HEK293 (cell line): ENCODE measurements around the gene TLL1.

ENCODE experiments used
- CTCF ChIA-PET: fragments of 350-600 bp; formaldehyde crosslinking; extraction: SDS; loops from one replicate; lab custom pipeline; 2021; ENCODE audit warnings: antibody characterized with exemption; lab: Yijun Ruan, JAX
- POLR2A ChIA-PET: fragments of 300-600 bp; formaldehyde crosslinking; extraction: SDS; loops from one replicate; lab custom pipeline; 2020; ENCODE audit warnings: antibody characterized with exemption, inconsistent platforms; lab: Yijun Ruan, JAX
- H3K27ac ChIP-seq: fragments of 200-500 bp; sonication (Bioruptor generic); 2 replicates; pipeline ENCODE4 v1.5.1; 2014; ENCODE audit warnings: low read depth, low read length, control low read depth, inconsistent platforms; ENCODE audit errors: extremely low read depth
- H3K36me3 ChIP-seq, 2 experiments: fragments of 200-500 bp in 1 of 2; sonication (Bioruptor generic) in 1 of 2; 1 replicate in 1 of 2; 2 replicates in 1 of 2; pipeline ENCODE4 v1.5.1; 2014 to 2017; ENCODE audit warnings: inconsistent platforms in 2 of 2, low read length in 2 of 2; ENCODE audit not compliant: control insufficient read depth in 2 of 2, insufficient read depth in 1 of 2
- H3K4me1 ChIP-seq: fragments of 200-500 bp; sonication (Bioruptor generic); 2 replicates; pipeline ENCODE4 v1.5.1; 2014; ENCODE audit warnings: mild to moderate bottlenecking, low read length, inconsistent platforms; ENCODE audit not compliant: control insufficient read depth, insufficient read depth
- H3K4me3 ChIP-seq: 2 replicates; pipeline ENCODE4 v1.5.1; 2011; ENCODE audit warnings: low read depth, mild to moderate bottlenecking, control low read depth, low read length, moderate library complexity
- H3K9me3 ChIP-seq: fragments of 200-500 bp; sonication (Bioruptor generic); 2 replicates; pipeline ENCODE4 v1.5.1; 2014; ENCODE audit warnings: low read depth, low read length, inconsistent platforms; ENCODE audit not compliant: control insufficient read depth, insufficient read depth
- BCL11A ChIP-seq: fragments of 450-650 bp; formaldehyde crosslinking; IDR thresholded peaks from 2 replicates; pipeline ENCODE4 v1.5.1; 2016; ENCODE audit warnings: low read depth, missing biosample characterization, missing genetic modification characterization
- FEZF1 ChIP-seq: fragments of 450-650 bp; formaldehyde crosslinking; IDR thresholded peaks from 2 replicates; pipeline ENCODE4 v1.5.1; 2016; ENCODE audit warnings: missing biosample characterization, missing genetic modification characterization
- KLF16 ChIP-seq: fragments of 450-650 bp; formaldehyde crosslinking; IDR thresholded peaks from 2 replicates; pipeline ENCODE4 v1.5.1; 2017; ENCODE audit warnings: missing biosample characterization, missing genetic modification characterization
- KLF7 ChIP-seq: fragments of 450-650 bp; formaldehyde crosslinking; IDR thresholded peaks from 2 replicates; pipeline ENCODE4 v1.5.1; 2016; ENCODE audit warnings: missing biosample characterization, missing genetic modification characterization, borderline replicate concordance
- OVOL3 ChIP-seq: fragments of 450-650 bp; formaldehyde crosslinking; IDR thresholded peaks from 2 replicates; pipeline ENCODE4 v1.5.1; 2016; ENCODE audit warnings: missing biosample characterization, missing genetic modification characterization
- REPIN1 ChIP-seq: fragments of 450-650 bp; formaldehyde crosslinking; IDR thresholded peaks from 2 replicates; pipeline ENCODE4 v1.5.1; 2017; ENCODE audit warnings: missing biosample characterization, missing genetic modification characterization, low read depth
- SALL2 ChIP-seq: fragments of 450-650 bp; formaldehyde crosslinking; IDR thresholded peaks from 2 replicates; pipeline ENCODE4 v1.5.0; 2017; ENCODE audit warnings: missing biosample characterization, mild to moderate bottlenecking, missing genetic modification characterization, borderline replicate concordance
- SETDB1 ChIP-seq: IDR thresholded peaks from one replicate; pipeline ENCODE4 v1.6.1; 2017; ENCODE audit warnings: mild to moderate bottlenecking, low read length, moderate library complexity, mixed read lengths; ENCODE audit not compliant: insufficient read length
- YY2 ChIP-seq: fragments of 450-650 bp; formaldehyde crosslinking; IDR thresholded peaks from 2 replicates; pipeline ENCODE4 v1.5.1; 2016; ENCODE audit warnings: missing biosample characterization, missing genetic modification characterization
- ZBTB48 ChIP-seq: fragments of 450-650 bp; formaldehyde crosslinking; IDR thresholded peaks from 2 replicates; pipeline ENCODE4 v1.5.1; 2016; ENCODE audit warnings: missing biosample characterization, missing genetic modification characterization
- ZNF169 ChIP-seq: fragments of 450-650 bp; formaldehyde crosslinking; IDR thresholded peaks from 2 replicates; pipeline ENCODE4 v1.5.1; 2016; ENCODE audit warnings: missing biosample characterization, missing genetic modification characterization
- ZNF174 ChIP-seq: fragments of 450-650 bp; formaldehyde crosslinking; IDR thresholded peaks from 2 replicates; pipeline ENCODE4 v1.5.0; 2017; ENCODE audit warnings: missing biosample characterization, mild to moderate bottlenecking, missing genetic modification characterization
- ZNF311 ChIP-seq: fragments of 450-650 bp; formaldehyde crosslinking; IDR thresholded peaks from 2 replicates; pipeline ENCODE4 v1.5.1; 2017; ENCODE audit warnings: missing biosample characterization, missing genetic modification characterization, borderline replicate concordance
- ZNF350 ChIP-seq: fragments of 450-650 bp; formaldehyde crosslinking; IDR thresholded peaks from 2 replicates; pipeline ENCODE4 v1.5.0; 2017; ENCODE audit warnings: missing biosample characterization, mild to moderate bottlenecking, missing genetic modification characterization
- ZNF48 ChIP-seq: fragments of 450-650 bp; formaldehyde crosslinking; IDR thresholded peaks from 2 replicates; pipeline ENCODE4 v1.5.1; 2016; ENCODE audit warnings: missing biosample characterization, missing genetic modification characterization
- ZNF600 ChIP-seq: fragments of 450-650 bp; formaldehyde crosslinking; IDR thresholded peaks from 2 replicates; pipeline ENCODE4 v1.5.1; 2016; ENCODE audit warnings: missing biosample characterization, missing genetic modification characterization
- ZNF654 ChIP-seq: fragments of 450-650 bp; formaldehyde crosslinking; IDR thresholded peaks from 2 replicates; pipeline ENCODE4 v1.5.1; 2016; ENCODE audit warnings: low read depth, missing biosample characterization, missing genetic modification characterization
- ZNF664 ChIP-seq: fragments of 450-650 bp; formaldehyde crosslinking; IDR thresholded peaks from 2 replicates; pipeline ENCODE4 v1.5.1; 2016; ENCODE audit warnings: missing biosample characterization, missing genetic modification characterization
- ZNF670 ChIP-seq: fragments of 450-650 bp; formaldehyde crosslinking; IDR thresholded peaks from 2 replicates; pipeline ENCODE4 v1.5.1; 2016; ENCODE audit warnings: missing biosample characterization, missing genetic modification characterization, low read depth
- ZNF677 ChIP-seq: fragments of 450-650 bp; IDR thresholded peaks from 2 replicates; pipeline ENCODE4 v1.5.0; 2018; ENCODE audit warnings: missing biosample characterization, mild to moderate bottlenecking, missing genetic modification characterization, moderate library complexity
- ZNF768 ChIP-seq: fragments of 450-650 bp; formaldehyde crosslinking; IDR thresholded peaks from 2 replicates; pipeline ENCODE4 v1.5.1; 2018; ENCODE audit warnings: missing biosample characterization, mild to moderate bottlenecking, missing genetic modification characterization
- ZNF785 ChIP-seq: fragments of 450-650 bp; formaldehyde crosslinking; IDR thresholded peaks from 2 replicates; pipeline ENCODE4 v1.5.1; 2016; ENCODE audit warnings: missing biosample characterization, missing genetic modification characterization
- ZNF843 ChIP-seq: fragments of 450-650 bp; formaldehyde crosslinking; IDR thresholded peaks from 2 replicates; pipeline ENCODE4 v1.5.1; 2016; ENCODE audit warnings: missing biosample characterization, missing genetic modification characterization
- ZXDB ChIP-seq: fragments of 450-650 bp; formaldehyde crosslinking; IDR thresholded peaks from 2 replicates; pipeline ENCODE4 v1.5.1; 2016; ENCODE audit warnings: missing biosample characterization, missing genetic modification characterization
- TF ChIP-seq, protein P1 (sequence below): fragments of 450-650 bp; IDR thresholded peaks from 2 replicates; pipeline ENCODE4 v1.5.1; 2018; ENCODE audit warnings: missing biosample characterization, missing genetic modification characterization
- TF ChIP-seq, protein P2 (sequence below): fragments of 450-650 bp; formaldehyde crosslinking; IDR thresholded peaks from 2 replicates; pipeline ENCODE4 v1.5.1; 2016; ENCODE audit warnings: missing biosample characterization, missing genetic modification characterization, borderline replicate concordance
- TF ChIP-seq, protein P3 (sequence below): fragments of 450-650 bp; formaldehyde crosslinking; IDR thresholded peaks from 2 replicates; pipeline ENCODE4 v1.5.1; 2016; ENCODE audit warnings: missing biosample characterization, missing genetic modification characterization
- TF ChIP-seq, protein P4 (sequence below): fragments of 450-650 bp; formaldehyde crosslinking; IDR thresholded peaks from 2 replicates; pipeline ENCODE4 v1.5.1; 2016; ENCODE audit warnings: missing biosample characterization, missing genetic modification characterization
- TF ChIP-seq, protein P5 (sequence below): fragments of 450-650 bp; formaldehyde crosslinking; IDR thresholded peaks from 2 replicates; pipeline ENCODE4 v1.5.1; 2016; ENCODE audit warnings: missing biosample characterization, missing genetic modification characterization

The TLL1 gene

DNA sequence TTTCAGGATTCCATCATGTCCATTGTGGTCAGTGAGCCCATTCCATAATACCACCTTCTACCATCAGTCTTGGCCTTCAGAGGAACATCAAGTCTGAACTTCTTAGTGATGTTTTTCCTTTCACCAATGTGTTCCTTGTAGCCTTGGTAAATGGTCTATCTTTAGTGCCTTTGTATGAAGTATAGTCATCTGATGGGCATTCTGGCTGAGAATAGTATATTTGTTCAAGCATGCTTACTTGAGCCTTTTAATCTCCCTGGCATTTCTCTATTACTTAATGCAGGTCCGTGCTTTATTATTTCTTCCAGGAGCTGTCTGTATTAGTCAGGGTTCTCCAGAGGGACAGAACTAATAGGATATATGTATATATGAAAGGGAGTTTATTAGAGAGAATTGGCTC lies 99.7 kb downstream of the TLL1 start:
- no peaks in the 10 kb centered on the region for H3K4me1 ChIP-seq
- TF ChIP-seq YY2 (tag by site-specific recombination) = no peak
- TF ChIP-seq SALL2 (tag by site-specific recombination) = no peak
- TF ChIP-seq, protein P1, sequence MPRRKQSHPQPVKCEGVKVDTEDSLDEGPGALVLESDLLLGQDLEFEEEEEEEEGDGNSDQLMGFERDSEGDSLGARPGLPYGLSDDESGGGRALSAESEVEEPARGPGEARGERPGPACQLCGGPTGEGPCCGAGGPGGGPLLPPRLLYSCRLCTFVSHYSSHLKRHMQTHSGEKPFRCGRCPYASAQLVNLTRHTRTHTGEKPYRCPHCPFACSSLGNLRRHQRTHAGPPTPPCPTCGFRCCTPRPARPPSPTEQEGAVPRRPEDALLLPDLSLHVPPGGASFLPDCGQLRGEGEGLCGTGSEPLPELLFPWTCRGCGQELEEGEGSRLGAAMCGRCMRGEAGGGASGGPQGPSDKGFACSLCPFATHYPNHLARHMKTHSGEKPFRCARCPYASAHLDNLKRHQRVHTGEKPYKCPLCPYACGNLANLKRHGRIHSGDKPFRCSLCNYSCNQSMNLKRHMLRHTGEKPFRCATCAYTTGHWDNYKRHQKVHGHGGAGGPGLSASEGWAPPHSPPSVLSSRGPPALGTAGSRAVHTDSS (tag by site-specific recombination) = no peak
- TF ChIP-seq ZNF654 (tag by site-specific recombination) = no peak
- no peak for TF ChIP-seq ZNF768 (tag by site-specific recombination)
- no peak for TF ChIP-seq ZNF350 (tag by site-specific recombination)
- TF ChIP-seq KLF16 = no peak
- no peak for TF ChIP-seq ZNF169 (tag by site-specific recombination)
- no peak for TF ChIP-seq ZNF174 (tag by site-specific recombination)
- TF ChIP-seq, protein P2, sequence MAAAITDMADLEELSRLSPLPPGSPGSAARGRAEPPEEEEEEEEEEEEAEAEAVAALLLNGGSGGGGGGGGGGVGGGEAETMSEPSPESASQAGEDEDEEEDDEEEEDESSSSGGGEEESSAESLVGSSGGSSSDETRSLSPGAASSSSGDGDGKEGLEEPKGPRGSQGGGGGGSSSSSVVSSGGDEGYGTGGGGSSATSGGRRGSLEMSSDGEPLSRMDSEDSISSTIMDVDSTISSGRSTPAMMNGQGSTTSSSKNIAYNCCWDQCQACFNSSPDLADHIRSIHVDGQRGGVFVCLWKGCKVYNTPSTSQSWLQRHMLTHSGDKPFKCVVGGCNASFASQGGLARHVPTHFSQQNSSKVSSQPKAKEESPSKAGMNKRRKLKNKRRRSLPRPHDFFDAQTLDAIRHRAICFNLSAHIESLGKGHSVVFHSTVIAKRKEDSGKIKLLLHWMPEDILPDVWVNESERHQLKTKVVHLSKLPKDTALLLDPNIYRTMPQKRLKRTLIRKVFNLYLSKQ (tag by site-specific recombination) = no peak
- TF ChIP-seq ZNF48 (tag by site-specific recombination) = no peak
- no peak for TF ChIP-seq FEZF1
- no peak for TF ChIP-seq SETDB1
- no peak for TF ChIP-seq BCL11A
- TF ChIP-seq ZNF677 (tag by site-specific recombination) = no peak
- TF ChIP-seq ZNF785 (tag by site-specific recombination) = no peak
- TF ChIP-seq REPIN1 (tag by site-specific recombination) = no peak
- TF ChIP-seq ZBTB48 (tag by site-specific recombination) = no peak
- CTCF ChIA-PET = no interaction called here
- no peak overlapping the region for H3K4me3 ChIP-seq
- H3K9me3 ChIP-seq = no peaks in the 10 kb centered on the region
- no peaks in the 10 kb centered on the region for H3K36me3 ChIP-seq
- POLR2A ChIA-PET = no interaction called here
- H3K27ac ChIP-seq = no peak overlapping the region

DNA sequence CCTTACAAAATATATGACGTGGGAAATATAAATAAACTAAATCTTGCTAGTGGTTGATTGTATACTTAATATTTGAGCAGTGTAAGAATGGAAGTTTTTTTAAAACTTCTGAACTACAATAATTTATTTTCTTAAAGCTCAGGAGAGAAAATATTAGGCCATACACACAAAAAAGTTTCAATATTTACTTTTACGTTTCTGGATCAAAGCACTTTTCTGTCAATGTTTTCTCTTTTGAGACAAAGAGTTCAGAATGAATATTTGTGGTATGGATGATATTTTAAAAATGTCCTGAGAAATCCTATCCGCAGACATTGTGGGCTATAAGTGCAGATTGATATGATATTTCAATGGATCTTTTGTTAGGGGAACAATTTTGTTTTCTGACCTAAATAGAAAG lies 109.9 kb downstream of the TLL1 start:
- Histone ChIP-seq H3K4me3 (no peak overlapping the region), H3K27ac (no peak overlapping the region), H3K9me3 (no peaks in the 10 kb centered on the region), H3K4me1 (no peaks in the 10 kb centered on the region), H3K36me3 (no peaks in the 10 kb centered on the region)
- POLR2A ChIA-PET = no interaction called here
- CTCF ChIA-PET = no interaction called here
- TF ChIP-seq ZNF664 (tag by site-specific recombination) (no peak), KLF7 (tag by site-specific recombination) (no peak), OVOL3 (tag by site-specific recombination) (no peak), ZNF670 (tag by site-specific recombination) (no peak), ZNF843 (tag by site-specific recombination) (no peak), ZNF169 (tag by site-specific recombination) (no peak), ZNF600 (tag by site-specific recombination) (no peak), ZXDB (no peak), ZNF311 (no peak)
- TF ChIP-seq, protein P3, sequence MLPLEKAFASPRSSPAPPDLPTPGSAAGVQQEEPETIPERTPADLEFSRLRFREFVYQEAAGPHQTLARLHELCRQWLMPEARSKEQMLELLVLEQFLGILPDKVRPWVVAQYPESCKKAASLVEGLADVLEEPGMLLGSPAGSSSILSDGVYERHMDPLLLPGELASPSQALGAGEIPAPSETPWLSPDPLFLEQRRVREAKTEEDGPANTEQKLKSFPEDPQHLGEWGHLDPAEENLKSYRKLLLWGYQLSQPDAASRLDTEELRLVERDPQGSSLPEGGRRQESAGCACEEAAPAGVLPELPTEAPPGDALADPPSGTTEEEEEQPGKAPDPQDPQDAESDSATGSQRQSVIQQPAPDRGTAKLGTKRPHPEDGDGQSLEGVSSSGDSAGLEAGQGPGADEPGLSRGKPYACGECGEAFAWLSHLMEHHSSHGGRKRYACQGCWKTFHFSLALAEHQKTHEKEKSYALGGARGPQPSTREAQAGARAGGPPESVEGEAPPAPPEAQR = no peak
- TF ChIP-seq, protein P4, sequence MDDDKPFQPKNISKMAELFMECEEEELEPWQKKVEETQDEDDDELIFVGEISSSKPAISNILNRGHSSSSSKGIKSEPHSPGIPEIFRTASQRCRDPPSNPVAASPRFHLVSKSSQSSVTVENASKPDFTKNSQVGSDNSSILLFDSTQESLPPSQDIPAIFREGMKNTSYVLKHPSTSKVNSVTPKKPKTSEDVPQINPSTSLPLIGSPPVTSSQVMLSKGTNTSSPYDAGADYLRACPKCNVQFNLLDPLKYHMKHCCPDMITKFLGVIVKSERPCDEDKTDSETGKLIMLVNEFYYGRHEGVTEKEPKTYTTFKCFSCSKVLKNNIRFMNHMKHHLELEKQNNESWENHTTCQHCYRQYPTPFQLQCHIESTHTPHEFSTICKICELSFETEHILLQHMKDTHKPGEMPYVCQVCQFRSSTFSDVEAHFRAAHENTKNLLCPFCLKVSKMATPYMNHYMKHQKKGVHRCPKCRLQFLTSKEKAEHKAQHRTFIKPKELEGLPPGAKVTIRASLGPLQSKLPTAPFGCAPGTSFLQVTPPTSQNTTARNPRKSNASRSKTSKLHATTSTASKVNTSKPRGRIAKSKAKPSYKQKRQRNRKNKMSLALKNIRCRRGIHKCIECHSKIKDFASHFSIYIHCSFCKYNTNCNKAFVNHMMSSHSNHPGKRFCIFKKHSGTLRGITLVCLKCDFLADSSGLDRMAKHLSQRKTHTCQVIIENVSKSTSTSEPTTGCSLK = no peak
- TF ChIP-seq, protein P5, sequence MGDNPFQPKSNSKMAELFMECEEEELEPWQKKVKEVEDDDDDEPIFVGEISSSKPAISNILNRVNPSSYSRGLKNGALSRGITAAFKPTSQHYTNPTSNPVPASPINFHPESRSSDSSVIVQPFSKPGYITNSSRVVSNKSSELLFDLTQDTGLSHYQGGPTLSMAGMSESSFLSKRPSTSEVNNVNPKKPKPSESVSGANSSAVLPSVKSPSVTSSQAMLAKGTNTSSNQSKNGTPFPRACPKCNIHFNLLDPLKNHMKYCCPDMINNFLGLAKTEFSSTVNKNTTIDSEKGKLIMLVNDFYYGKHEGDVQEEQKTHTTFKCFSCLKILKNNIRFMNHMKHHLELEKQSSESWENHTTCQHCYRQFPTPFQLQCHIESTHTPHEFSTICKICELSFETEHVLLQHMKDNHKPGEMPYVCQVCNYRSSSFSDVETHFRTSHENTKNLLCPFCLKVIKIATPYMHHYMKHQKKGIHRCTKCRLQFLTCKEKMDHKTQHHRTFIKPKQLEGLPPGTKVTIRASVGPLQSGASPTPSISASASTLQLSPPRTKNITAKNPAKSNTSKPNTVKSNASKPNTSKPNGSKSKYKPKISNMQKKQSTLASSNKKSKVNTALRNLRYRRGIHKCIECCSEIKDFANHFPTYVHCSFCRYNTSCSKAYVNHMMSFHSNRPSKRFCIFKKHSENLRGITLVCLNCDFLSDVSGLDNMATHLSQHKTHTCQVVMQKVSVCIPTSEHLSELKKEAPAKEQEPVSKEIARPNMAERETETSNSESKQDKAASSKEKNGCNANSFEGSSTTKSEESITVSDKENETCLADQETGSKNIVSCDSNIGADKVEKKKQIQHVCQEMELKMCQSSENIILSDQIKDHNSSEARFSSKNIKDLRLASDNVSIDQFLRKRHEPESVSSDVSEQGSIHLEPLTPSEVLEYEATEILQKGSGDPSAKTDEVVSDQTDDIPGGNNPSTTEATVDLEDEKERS (tag by site-specific recombination) = no peak
